OCI-LY3 (cell line): ENCODE data around the gene STK33.

ENCODE experiments used
- H2AFZ ChIP-seq: fragments of 200-600, 300-600 bp; shearing (Covaris generic); 2 replicates; pipeline ENCODE4 v1.6.0; 2014; ENCODE audit warnings: antibody characterized with exemption, low read depth, low read length
- H3K27ac ChIP-seq: fragments of 200-600, 300-600 bp; sonication (generic); 2 replicates; pipeline ENCODE4 v1.5.1; 2014; ENCODE audit warnings: mild to moderate bottlenecking, low read length, moderate library complexity, mixed read lengths
- H3K27me3 ChIP-seq: fragments of 200-600, 300-600 bp; sonication (generic); 2 replicates; pipeline ENCODE4 v1.6.1; 2014; ENCODE audit warnings: low read depth, low read length, mixed read lengths
- H3K36me3 ChIP-seq: fragments of 200-600, 300-600 bp; sonication (generic); replicated peaks from 2 replicates; pipeline ENCODE3; 2014; ENCODE audit warnings: low read depth, low read length, mixed read lengths
- H3K4me1 ChIP-seq: fragments of 300-600, 200-600 bp; sonication (generic); 2 replicates; pipeline ENCODE4 v1.6.1; 2014; ENCODE audit warnings: low read length, mixed read lengths
- H3K4me2 ChIP-seq: fragments of 200-600, 300-600 bp; sonication (generic); 2 replicates; pipeline ENCODE4 v1.6.1; 2014; ENCODE audit warnings: low read length, mixed read lengths
- H3K4me3 ChIP-seq: fragments of 300-600, 200-600 bp; sonication (generic); 2 replicates; pipeline ENCODE4 v1.5.1; 2014; ENCODE audit warnings: antibody characterized with exemption, mild to moderate bottlenecking, low read length, moderate library complexity
- H3K79me2 ChIP-seq: fragments of 300-600, 200-600 bp; shearing (Covaris generic); 2 replicates; pipeline ENCODE4 v1.6.1; 2014; ENCODE audit warnings: mild to moderate bottlenecking, low read length, mixed read lengths
- H3K9ac ChIP-seq: fragments of 300-600, 200-600 bp; shearing (Covaris generic); 2 replicates; pipeline ENCODE4 v1.6.0; 2014; ENCODE audit warnings: mild to moderate bottlenecking, low read length, moderate library complexity
- H3K9me3 ChIP-seq: fragments of 200-600, 300-600 bp; shearing (Covaris generic); 2 replicates; pipeline ENCODE4 v1.6.1; 2014; ENCODE audit warnings: low read length, mixed read lengths; ENCODE audit not compliant: insufficient read depth
- H4K20me1 ChIP-seq: fragments of 200-600, 300-600 bp; sonication (generic); 2 replicates; pipeline ENCODE4 v1.6.1; 2016; ENCODE audit warnings: low read length, mixed read lengths; ENCODE audit not compliant: insufficient read depth
- CTCF ChIP-seq: fragments of 200-600, 300-600 bp; sonication (generic); IDR thresholded peaks from 2 replicates; pipeline ENCODE4 v1.5.1; 2014; ENCODE audit warnings: antibody characterized with exemption, low read length, low read depth
- EZH2phosphoT487 ChIP-seq: fragments of 200-600 bp; shearing (Covaris generic); IDR thresholded peaks from 2 replicates; pipeline ENCODE4 v1.6.1; 2018; ENCODE audit warnings: antibody characterized with exemption, mixed run types, low read depth

Gene STK33

GRCh38 chr11:8383627-8384026 is 210.4 kb downstream of the STK33 start:
- Histone ChIP-seq H3K4me3 (no peak overlapping the region), H3K36me3 (no peaks in the 10 kb centered on the region), H3K9ac (no peak overlapping the region), H3K27me3 (0 out of 2 replicates have a peak, but pooled peaks cover 4% of the 10 kb centered on the region), H3K27ac (no peak overlapping the region), H4K20me1 (no peaks in the 10 kb centered on the region), H3K79me2 (no peaks in the 10 kb centered on the region), H3K4me2 (no peak overlapping the region), H3K9me3 (no peaks in the 10 kb centered on the region), H3K4me1 (peaks cover 32% of the 10 kb centered on the region), H2AFZ (no peak overlapping the region)
- no peak for TF ChIP-seq CTCF
- TF ChIP-seq EZH2phosphoT487, result no peak

GRCh38 chr11:8383227-8383626 is 210.8 kb downstream of the STK33 start:
- H3K9ac ChIP-seq, result no peak overlapping the region
- no peak overlapping the region for H3K4me3 ChIP-seq

GRCh38 chr11:8382436-8383053 is 211.5 kb downstream of the STK33 start:
- no peaks in the 10 kb centered on the region for H3K36me3 ChIP-seq
- no peaks in the 10 kb centered on the region for H3K79me2 ChIP-seq
- TF ChIP-seq EZH2phosphoT487 (no peak), CTCF (no peak)
- H2AFZ ChIP-seq, result no peak overlapping the region
- no peaks in the 10 kb centered on the region for H3K27me3 ChIP-seq
- H3K4me3 ChIP-seq, result no peak overlapping the region
- H3K9me3 ChIP-seq, result no peaks in the 10 kb centered on the region
- H3K4me1 ChIP-seq, result peaks cover 32% of the 10 kb centered on the region
- H3K9ac ChIP-seq, result no peak overlapping the region
- no peak overlapping the region for H3K4me2 ChIP-seq
- no peak overlapping the region for H3K27ac ChIP-seq
- no peaks in the 10 kb centered on the region for H4K20me1 ChIP-seq

More at GRCh38 chr11:8383227-8383626, 210.8 kb downstream of the STK33 start:
- TF ChIP-seq EZH2phosphoT487 (no peak), CTCF (no peak)
- Histone ChIP-seq H2AFZ (no peak overlapping the region), H3K27ac (no peak overlapping the region), H3K4me2 (no peak overlapping the region), H3K4me1 (peaks cover 32% of the 10 kb centered on the region), H4K20me1 (no peaks in the 10 kb centered on the region), H3K9me3 (no peaks in the 10 kb centered on the region), H3K27me3 (0 out of 2 replicates have a peak, but pooled peaks cover under 1% of the 10 kb centered on the region), H3K36me3 (no peaks in the 10 kb centered on the region), H3K79me2 (no peaks in the 10 kb centered on the region)

GRCh38 chr11:8381871-8382396 is 212.1 kb downstream of the STK33 start:
- Histone ChIP-seq H3K27ac (no peak overlapping the region), H3K27me3 (no peaks in the 10 kb centered on the region), H3K9me3 (no peaks in the 10 kb centered on the region)

More at GRCh38 chr11:8381871-8382396, 212.1 kb downstream of the STK33 start:
- Histone ChIP-seq H3K4me2 (no peak overlapping the region), H3K79me2 (no peaks in the 10 kb centered on the region), H3K36me3 (no peaks in the 10 kb centered on the region), H2AFZ (no peak overlapping the region), H3K9ac (no peak overlapping the region), H3K4me1 (peaks cover 26% of the 10 kb centered on the region), H4K20me1 (no peaks in the 10 kb centered on the region), H3K4me3 (no peak overlapping the region)
- TF ChIP-seq EZH2phosphoT487 (no peak), CTCF (no peak)
